ENCODE data around the gene C1orf210. TPM values are rescaled to one million over a fixed set of nuclear protein-coding genes. Genes with fewer than 3 reads are reported as not detected.

C1orf210 gene
- total RNA-seq, 2 donors from 2014 or later: 6.6 to 11.7 TPM

DNA sequence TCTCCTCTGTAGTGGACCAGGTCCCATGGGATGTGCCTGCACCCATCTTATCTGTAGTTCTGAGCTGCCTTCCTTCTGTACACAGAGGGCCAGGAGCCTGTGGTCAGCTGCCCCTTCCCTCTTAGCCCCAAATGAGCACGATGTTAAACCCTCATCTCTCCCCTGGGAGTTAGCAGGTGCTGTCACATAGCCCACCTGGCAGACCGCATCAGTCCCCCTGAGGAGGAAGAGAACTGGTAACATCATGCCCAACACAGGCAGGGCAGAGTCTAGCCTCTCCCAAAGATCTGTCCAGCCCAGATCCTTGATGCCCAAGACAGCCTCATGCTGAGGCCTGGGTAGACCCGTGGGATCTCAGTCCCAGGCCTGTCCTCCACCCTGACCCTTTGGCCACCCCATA, 20.1 kb upstream of the C1orf210 start:
- no peak overlapping the region for H3K4me3 ChIP-seq
- WGBS, 2 donors: 67 to 74% methylated on average over 1 to 3 of the region's 3 CpGs

DNA sequence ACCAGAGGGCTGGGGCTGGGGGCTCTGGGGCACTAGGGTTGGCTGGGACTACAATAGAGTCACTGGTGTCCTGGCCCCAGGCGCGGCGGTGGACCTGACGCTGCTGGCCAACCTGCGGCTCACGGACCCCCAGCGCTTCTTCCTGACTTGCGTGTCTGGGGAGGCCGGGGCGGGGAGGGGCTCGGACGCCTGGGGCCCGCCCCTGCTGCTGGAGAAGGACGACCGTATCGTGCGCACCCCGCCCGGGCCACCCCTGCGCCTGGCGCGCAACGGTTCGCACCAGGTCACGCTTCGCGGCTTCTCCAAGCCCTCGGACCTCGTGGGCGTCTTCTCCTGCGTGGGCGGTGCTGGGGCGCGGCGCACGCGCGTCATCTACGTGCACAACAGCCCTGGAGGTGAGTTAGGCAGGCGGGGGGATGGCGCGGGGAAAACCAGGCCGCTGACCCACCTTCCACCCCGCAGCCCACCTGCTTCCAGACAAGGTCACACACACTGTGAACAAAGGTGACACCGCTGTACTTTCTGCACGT, 19.5 kb upstream of the C1orf210 start:
- H3K4me3 ChIP-seq: no peak overlapping the region
- intact Hi-C loops (cut with DNase I): no loop called here
- H3K4me1 ChIP-seq: no peaks in the 10 kb centered on the region
- WGBS, 2 donors: 91 to 92% methylated on average over 43 to 46 of the region's 46 CpGs
- no peaks in the 10 kb centered on the region for H3K27me3 ChIP-seq
- H3K9me3 ChIP-seq: no peaks in the 10 kb centered on the region
- ATAC-seq (no peak), DNase-seq (no peak)
- TF ChIP-seq, protein P1, sequence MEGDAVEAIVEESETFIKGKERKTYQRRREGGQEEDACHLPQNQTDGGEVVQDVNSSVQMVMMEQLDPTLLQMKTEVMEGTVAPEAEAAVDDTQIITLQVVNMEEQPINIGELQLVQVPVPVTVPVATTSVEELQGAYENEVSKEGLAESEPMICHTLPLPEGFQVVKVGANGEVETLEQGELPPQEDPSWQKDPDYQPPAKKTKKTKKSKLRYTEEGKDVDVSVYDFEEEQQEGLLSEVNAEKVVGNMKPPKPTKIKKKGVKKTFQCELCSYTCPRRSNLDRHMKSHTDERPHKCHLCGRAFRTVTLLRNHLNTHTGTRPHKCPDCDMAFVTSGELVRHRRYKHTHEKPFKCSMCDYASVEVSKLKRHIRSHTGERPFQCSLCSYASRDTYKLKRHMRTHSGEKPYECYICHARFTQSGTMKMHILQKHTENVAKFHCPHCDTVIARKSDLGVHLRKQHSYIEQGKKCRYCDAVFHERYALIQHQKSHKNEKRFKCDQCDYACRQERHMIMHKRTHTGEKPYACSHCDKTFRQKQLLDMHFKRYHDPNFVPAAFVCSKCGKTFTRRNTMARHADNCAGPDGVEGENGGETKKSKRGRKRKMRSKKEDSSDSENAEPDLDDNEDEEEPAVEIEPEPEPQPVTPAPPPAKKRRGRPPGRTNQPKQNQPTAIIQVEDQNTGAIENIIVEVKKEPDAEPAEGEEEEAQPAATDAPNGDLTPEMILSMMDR (IDR thresholded peaks at IDR 0.05): no peak
- no peak for TF ChIP-seq POLR2A (IDR thresholded peaks at IDR 0.05)
- no peak overlapping the region for H3K27ac ChIP-seq
- H3K36me3 ChIP-seq (replicated peaks in 1 of 2; ENCODE audit: insufficient read depth in 1 of 2, low read depth in 2 of 2): no peaks in the 10 kb centered on the region

More for the DNA sequence above, 20.1 kb upstream of the C1orf210 start:
- Histone ChIP-seq H3K9me3 (no peaks in the 10 kb centered on the region), H3K27ac (no peak overlapping the region), H3K36me3 (replicated peaks in 1 of 2; ENCODE audit: insufficient read depth in 1 of 2, low read depth in 2 of 2) (no peaks in the 10 kb centered on the region), H3K4me1 (no peaks in the 10 kb centered on the region), H3K27me3 (no peaks in the 10 kb centered on the region)
- intact Hi-C loops (cut with DNase I): no loop called here
- TF ChIP-seq, protein P1 (IDR thresholded peaks at IDR 0.05): no peak
- TF ChIP-seq POLR2A (IDR thresholded peaks at IDR 0.05): no peak
- ATAC-seq (no peak), DNase-seq (no peak)

GRCh38 chr1:43304314-43304681, 18.9 kb upstream of the C1orf210 start:
- intact Hi-C loops (cut with DNase I): no loop called here
- ATAC-seq (no peak), DNase-seq (no peak)
- H3K4me3 ChIP-seq: no peak overlapping the region
- 60 to 77% methylated on average over 8 of the region's 8 CpGs for WGBS, 2 donors
- TF ChIP-seq, protein P1 (IDR thresholded peaks at IDR 0.05): no peak
- TF ChIP-seq POLR2A (IDR thresholded peaks at IDR 0.05): no peak
- no peak overlapping the region for H3K27ac ChIP-seq
- no peaks in the 10 kb centered on the region for H3K9me3 ChIP-seq
- H3K27me3 ChIP-seq: no peaks in the 10 kb centered on the region
- no peaks in the 10 kb centered on the region for H3K36me3 ChIP-seq (replicated peaks in 1 of 2; ENCODE audit: insufficient read depth in 1 of 2, low read depth in 2 of 2)
- H3K4me1 ChIP-seq: no peaks in the 10 kb centered on the region

DNA sequence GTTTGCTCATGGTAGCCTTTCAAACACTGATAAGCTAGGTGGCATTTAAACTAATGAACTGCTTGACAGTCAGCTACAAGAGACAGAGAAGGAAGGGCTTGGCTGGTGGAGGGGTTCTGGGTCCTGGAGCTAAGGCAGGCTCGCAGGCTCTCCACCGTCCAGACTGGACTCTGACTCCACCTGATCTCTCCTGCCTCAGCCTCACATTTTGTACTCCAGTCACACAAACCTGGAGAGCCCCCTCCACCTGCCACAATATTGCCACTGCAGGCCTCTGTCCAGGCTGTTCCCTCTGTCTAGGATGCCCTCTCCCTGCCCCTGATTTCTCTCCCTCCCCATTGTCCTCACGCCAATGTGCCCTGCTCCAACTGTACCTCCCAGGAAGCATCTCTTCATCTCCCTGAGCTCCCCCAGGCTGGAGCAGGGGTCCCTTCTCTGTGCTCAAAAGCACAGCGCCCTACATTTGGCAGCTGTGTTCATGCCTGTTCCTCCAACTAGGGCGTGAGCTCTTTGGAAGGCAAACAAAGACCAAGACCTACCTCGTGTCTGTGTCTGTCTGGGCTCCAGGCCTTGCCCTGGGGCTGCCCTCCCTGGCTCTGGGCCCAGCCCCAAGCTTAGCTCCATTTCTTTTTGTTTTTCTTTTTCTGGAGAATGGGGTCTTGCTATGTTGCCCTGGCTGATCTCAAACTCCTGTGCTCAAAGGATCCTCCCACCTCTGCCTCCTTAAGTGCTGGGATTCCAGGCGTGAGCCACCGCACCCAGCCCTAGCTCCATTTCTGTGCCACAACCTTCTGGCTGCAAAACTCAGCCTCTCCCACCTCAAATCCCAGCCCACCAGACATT, 18.3 kb upstream of the C1orf210 start:
- Histone ChIP-seq H3K4me1 (no peaks in the 10 kb centered on the region), H3K9me3 (no peaks in the 10 kb centered on the region), H3K27me3 (no peaks in the 10 kb centered on the region), H3K4me3 (no peak overlapping the region), H3K27ac (no peak overlapping the region), H3K36me3 (replicated peaks in 1 of 2; ENCODE audit: insufficient read depth in 1 of 2, low read depth in 2 of 2) (no peaks in the 10 kb centered on the region)
- ATAC-seq (no peak), DNase-seq (no peak)
- 62 to 75% methylated on average over 8 of the region's 8 CpGs for WGBS, 2 donors
- intact Hi-C loops (cut with DNase I): no loop called here
- TF ChIP-seq, protein P1 (IDR thresholded peaks at IDR 0.05): no peak
- no peak for TF ChIP-seq POLR2A (IDR thresholded peaks at IDR 0.05)
